WERI-Rb-1 (cell line): ENCODE results near the gene HTR2B.
"Not testable (repeated sequence)": the region's sequence is repeated elsewhere in the genome, so short reads cannot be mapped to it uniquely, and the experiment has no call there.

Source experiments
- DNase-seq: peaks from one replicate; pipeline ENCODE4 v3.0.0-alpha.2; 2020
- H3K27ac ChIP-seq: fragments of 250-450 bp; sonication (Bioruptor Pico); 2 replicates; pipeline ENCODE4 v1.5.1; 2020; ENCODE audit warnings: mild to moderate bottlenecking, moderate library complexity
- H3K27me3 ChIP-seq: fragments of 250-450 bp; sonication (Bioruptor Pico); 2 replicates; pipeline ENCODE4 v1.5.1; 2021; ENCODE audit warnings: mild to moderate bottlenecking, low read depth, moderate library complexity; ENCODE audit not compliant: insufficient read depth, severe bottlenecking
- H3K36me3 ChIP-seq: fragments of 250-450 bp; sonication (Bioruptor Pico); 2 replicates; pipeline ENCODE4 v1.5.1; 2020; ENCODE audit warnings: mild to moderate bottlenecking, moderate library complexity
- H3K4me3 ChIP-seq: 2 replicates; pipeline ENCODE4 v1.5.1; 2011; ENCODE audit warnings: low read depth, mild to moderate bottlenecking, control low read depth, low read length
- H3K9me3 ChIP-seq: fragments of 250-450 bp; sonication (Bioruptor Pico); 2 replicates; pipeline ENCODE4 v1.5.1; 2021; ENCODE audit warnings: mild to moderate bottlenecking, moderate library complexity; ENCODE audit not compliant: severe bottlenecking
- TF ChIP-seq, protein P1 (sequence below): IDR thresholded peaks from 2 replicates; pipeline ENCODE4 v1.5.1; 2011; ENCODE audit warnings: low read depth, mild to moderate bottlenecking, control low read depth, inconsistent platforms, low read length

HTR2B gene

GRCh38 chr2:231144896-231145295 lies 20.1 kb upstream of the HTR2B start:
- no peak for DNase-seq
- TF ChIP-seq, protein P1, sequence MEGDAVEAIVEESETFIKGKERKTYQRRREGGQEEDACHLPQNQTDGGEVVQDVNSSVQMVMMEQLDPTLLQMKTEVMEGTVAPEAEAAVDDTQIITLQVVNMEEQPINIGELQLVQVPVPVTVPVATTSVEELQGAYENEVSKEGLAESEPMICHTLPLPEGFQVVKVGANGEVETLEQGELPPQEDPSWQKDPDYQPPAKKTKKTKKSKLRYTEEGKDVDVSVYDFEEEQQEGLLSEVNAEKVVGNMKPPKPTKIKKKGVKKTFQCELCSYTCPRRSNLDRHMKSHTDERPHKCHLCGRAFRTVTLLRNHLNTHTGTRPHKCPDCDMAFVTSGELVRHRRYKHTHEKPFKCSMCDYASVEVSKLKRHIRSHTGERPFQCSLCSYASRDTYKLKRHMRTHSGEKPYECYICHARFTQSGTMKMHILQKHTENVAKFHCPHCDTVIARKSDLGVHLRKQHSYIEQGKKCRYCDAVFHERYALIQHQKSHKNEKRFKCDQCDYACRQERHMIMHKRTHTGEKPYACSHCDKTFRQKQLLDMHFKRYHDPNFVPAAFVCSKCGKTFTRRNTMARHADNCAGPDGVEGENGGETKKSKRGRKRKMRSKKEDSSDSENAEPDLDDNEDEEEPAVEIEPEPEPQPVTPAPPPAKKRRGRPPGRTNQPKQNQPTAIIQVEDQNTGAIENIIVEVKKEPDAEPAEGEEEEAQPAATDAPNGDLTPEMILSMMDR = no peak
- Histone ChIP-seq H3K27ac (no peak overlapping the region), H3K9me3 (no peaks in the 10 kb centered on the region), H3K27me3 (no peaks in the 10 kb centered on the region), H3K36me3 (peaks cover 18% of the 10 kb centered on the region), H3K4me3 (no peak overlapping the region)

GRCh38 chr2:231140808-231141207 lies 16.0 kb upstream of the HTR2B start:
- H3K27ac ChIP-seq, H3K27me3 ChIP-seq, DNase-seq, H3K4me3 ChIP-seq, H3K9me3 ChIP-seq: not testable (repeated sequence)
- H3K36me3 ChIP-seq = peaks cover 10% of the 10 kb centered on the region

DNA sequence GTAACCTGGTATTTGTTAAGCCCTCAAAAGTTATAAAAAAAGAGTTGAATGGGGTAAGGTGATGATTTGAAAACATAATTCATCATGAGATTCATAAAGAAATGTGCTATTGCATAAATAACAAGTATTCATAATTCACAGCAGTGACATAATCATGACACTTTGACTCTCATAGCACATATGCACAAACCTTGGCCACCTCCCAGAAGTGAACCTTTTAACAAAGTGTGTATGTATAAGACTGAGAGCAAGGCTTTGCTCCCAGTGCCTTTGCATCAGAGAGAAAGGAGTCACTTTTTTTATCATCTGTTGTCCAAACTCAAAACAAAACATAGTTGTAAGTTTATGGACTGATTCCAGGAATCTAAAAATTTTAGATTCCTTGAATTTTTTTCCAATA lies 15.0 kb upstream of the HTR2B start:
- Histone ChIP-seq H3K9me3 (no peaks in the 10 kb centered on the region), H3K27ac (no peak overlapping the region), H3K36me3 (peaks cover 10% of the 10 kb centered on the region), H3K27me3 (no peaks in the 10 kb centered on the region), H3K4me3 (no peak overlapping the region)
- no peak for DNase-seq
- TF ChIP-seq, protein P1 = no peak

- peaks cover 10% of the 10 kb centered on the region for H3K36me3 ChIP-seq
- TF ChIP-seq, protein P1 = no peak
- no peak overlapping the region for H3K4me3 ChIP-seq
- no peaks in the 10 kb centered on the region for H3K27me3 ChIP-seq
- no peaks in the 10 kb centered on the region for H3K9me3 ChIP-seq
- H3K27ac ChIP-seq = no peak overlapping the region
- DNase-seq = no peak
Measured at GRCh38 chr2:231138699-231139098, 13.9 kb upstream of the HTR2B start.

- TF ChIP-seq, protein P1 = no peak
- no peaks in the 10 kb centered on the region for H3K27me3 ChIP-seq
- H3K36me3 ChIP-seq = peaks cover 8% of the 10 kb centered on the region
- H3K4me3 ChIP-seq = no peak overlapping the region
- no peak for DNase-seq
- no peaks in the 10 kb centered on the region for H3K9me3 ChIP-seq
- no peak overlapping the region for H3K27ac ChIP-seq
Measured at GRCh38 chr2:231134910-231135655, 10.2 kb upstream of the HTR2B start.

DNA sequence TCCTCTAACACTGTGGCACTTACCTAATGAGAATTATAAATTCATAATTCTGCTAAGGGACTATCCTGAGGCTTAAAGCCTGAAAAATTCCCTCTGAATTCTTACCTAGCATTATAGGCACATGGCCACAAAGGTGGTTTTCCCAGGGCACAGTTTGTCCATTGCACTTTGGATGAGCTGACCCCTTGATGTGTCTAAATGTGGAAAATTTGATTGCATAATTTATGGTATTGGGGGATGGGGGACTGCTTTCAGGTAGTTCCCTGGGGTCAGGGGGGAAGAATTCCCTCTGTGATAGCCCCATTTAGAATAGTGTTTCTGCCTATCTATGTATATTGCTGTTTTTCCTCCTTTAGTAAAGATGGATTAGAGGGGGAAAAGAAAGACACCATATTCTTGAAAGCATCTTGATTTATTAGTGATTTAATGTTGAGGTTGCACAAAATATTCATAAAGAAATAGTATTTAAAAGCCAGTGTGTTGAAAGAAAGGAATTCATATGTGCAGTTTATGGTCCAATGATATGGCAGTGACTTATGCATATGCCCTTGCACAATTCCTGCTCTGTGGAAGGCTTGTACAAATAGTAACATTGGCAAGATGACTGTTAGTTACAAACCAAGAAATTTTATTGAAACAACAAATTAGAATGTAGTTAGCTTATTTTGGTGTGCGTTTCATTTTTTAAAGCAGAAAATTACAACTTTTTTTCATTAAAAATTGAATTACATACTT lies 8.7 kb upstream of the HTR2B start:
- Histone ChIP-seq H3K36me3 (no peaks in the 10 kb centered on the region), H3K9me3 (no peaks in the 10 kb centered on the region), H3K27me3 (no peaks in the 10 kb centered on the region), H3K27ac (no peak overlapping the region), H3K4me3 (no peak overlapping the region)
- TF ChIP-seq, protein P1 = no peak
- no peak for DNase-seq
